Measurements from ENCODE around the gene MUC4.

The MUC4 gene

GRCh38 chr3:195699388-195699771, 112.3 kb downstream of the MUC4 start:
- no peak for DNase-seq (ENCODE audit: low spot score)

GRCh38 chr3:195698647-195699387, 112.9 kb downstream of the MUC4 start:
- no peak for DNase-seq (ENCODE audit: low spot score)

GRCh38 chr3:195698325-195698646, 113.4 kb downstream of the MUC4 start:
- no peak for DNase-seq (ENCODE audit: low spot score)

- DNase-seq (ENCODE audit: low spot score) = peak; percentile 42
Observed at GRCh38 chr3:195697582-195698324, 114.0 kb downstream of the MUC4 start.

Small RNA genes lying within 50 kb of the gene (small RNA-seq; reads per million reads assigned to genes)
- 0 reads per million in 2 experiments for gene MIR570
